GM10266 (cell line): ENCODE data around the gene FGD5.

Source experiments
- DNase-seq: peaks from one replicate; pipeline ENCODE4 v3.0.0; 2012; ENCODE audit errors: extremely low spot score
- TF ChIP-seq, protein P1 (sequence below): IDR thresholded peaks from 2 replicates; pipeline ENCODE4 v1.5.1; 2012; ENCODE audit warnings: mild to moderate bottlenecking, low read depth; ENCODE audit not compliant: control insufficient read depth, insufficient read depth; ENCODE audit errors: missing control alignments

The FGD5 gene

DNA sequence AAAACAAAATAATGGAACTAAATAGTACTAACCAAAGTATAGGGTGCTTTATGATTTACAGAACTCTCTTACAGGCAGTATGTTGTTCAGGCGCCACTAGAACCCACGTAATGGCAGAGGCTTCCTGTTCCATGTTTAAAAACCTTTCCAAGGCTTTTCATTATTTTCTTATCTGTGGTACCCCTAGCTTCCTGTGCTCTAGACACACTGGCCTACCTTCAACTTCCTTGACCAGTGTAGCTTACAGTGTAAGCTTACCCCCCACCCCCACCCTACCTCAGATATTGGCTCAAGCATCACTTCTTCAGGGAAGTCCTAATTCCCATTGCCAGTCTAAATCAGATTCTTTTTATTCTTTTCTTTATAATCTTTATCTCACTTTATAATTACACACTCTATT lies 131.5 kb downstream of the FGD5 start:
- TF ChIP-seq, protein P1, sequence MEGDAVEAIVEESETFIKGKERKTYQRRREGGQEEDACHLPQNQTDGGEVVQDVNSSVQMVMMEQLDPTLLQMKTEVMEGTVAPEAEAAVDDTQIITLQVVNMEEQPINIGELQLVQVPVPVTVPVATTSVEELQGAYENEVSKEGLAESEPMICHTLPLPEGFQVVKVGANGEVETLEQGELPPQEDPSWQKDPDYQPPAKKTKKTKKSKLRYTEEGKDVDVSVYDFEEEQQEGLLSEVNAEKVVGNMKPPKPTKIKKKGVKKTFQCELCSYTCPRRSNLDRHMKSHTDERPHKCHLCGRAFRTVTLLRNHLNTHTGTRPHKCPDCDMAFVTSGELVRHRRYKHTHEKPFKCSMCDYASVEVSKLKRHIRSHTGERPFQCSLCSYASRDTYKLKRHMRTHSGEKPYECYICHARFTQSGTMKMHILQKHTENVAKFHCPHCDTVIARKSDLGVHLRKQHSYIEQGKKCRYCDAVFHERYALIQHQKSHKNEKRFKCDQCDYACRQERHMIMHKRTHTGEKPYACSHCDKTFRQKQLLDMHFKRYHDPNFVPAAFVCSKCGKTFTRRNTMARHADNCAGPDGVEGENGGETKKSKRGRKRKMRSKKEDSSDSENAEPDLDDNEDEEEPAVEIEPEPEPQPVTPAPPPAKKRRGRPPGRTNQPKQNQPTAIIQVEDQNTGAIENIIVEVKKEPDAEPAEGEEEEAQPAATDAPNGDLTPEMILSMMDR: no peak
- DNase-seq: no peak

DNA sequence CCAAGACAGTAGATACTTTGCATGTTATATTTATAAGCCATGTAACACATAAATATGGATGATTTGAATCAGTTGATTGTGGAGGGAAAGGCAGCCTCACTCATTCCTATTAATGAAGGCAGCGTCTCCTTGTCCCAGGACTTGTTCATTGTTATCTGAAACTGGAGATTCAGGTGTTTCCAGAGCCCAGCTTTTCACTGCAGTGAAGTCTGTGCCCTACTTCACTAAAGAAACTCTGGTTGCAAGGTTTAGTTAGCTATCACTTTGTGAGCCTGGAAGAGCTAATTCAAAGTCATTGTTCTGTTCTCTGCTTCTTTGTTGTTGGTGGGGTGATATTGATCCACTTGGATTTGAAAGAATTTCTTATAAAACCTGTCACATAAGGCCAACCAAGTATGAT lies 138.4 kb downstream of the FGD5 start:
- TF ChIP-seq, protein P1: no peak
- DNase-seq: no peak

DNA sequence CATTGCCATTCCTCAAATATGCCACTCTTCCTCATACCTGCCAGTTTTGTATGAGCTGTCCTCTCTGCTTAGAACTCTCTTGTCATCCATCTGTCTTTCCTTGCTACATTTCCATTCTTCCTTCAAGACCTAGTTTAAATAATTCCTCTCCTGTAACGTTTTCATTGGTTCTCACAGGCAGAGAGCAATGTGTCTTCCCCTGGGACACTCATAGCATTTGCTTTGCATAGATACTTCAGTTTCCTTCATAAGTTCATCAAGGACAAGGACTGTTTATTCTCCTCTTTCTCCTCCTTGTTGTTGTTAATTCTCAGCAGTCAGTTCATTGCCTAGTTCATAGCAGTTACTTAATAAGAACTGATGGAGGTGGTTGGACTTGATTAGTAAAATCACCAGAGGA lies 139.2 kb downstream of the FGD5 start:
- DNase-seq: no peak
- TF ChIP-seq, protein P1: no peak

DNA sequence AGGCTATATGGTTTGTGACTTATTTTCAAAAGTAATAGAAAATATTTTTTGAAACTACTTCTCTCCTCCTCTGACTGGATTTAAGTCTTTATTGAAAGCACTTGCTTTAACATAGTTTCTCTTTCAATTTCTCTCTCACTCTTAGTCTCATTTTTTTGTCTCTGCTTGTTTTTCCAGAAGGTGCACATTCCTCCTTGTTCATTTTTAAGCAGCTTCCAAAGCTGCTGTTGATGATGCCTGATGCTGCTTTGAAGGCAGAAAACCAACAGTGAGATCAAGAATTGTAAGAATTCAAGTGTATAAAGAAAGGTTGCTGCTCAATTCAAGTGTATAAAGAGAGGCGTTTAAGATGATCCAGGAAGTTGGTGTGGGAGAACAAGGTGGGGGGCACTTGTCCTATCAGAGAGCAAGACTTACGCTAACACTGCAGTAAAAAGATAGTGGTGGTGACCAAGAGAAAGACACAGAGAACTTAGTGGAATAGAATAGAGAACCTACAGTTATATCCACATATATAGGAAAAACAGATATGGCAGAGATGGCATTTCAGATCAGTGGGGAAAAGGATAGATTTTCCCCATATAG lies 140.7 kb downstream of the FGD5 start:
- TF ChIP-seq, protein P1: no peak
- peak; percentile 19 for DNase-seq

DNA sequence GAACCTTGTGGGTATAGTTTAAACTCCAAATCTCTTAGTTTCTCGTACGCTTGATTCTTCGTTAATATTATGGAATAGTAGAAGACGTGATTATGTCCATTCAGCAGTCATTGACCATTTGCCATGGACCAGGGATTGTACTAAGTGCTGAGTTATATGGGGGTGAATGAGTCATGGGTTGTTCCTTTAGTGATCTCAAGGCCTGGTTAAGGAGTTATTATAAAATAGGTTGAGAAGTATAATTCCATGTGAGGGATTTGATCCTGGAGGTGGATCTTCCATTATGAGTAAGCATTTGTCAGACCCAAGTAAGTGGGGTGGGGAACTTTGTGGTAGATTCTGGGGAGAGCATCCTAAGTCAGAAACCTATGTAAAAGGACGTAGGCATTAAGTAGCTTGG lies 144.0 kb downstream of the FGD5 start:
- TF ChIP-seq, protein P1: no peak
- DNase-seq: no peak

DNA sequence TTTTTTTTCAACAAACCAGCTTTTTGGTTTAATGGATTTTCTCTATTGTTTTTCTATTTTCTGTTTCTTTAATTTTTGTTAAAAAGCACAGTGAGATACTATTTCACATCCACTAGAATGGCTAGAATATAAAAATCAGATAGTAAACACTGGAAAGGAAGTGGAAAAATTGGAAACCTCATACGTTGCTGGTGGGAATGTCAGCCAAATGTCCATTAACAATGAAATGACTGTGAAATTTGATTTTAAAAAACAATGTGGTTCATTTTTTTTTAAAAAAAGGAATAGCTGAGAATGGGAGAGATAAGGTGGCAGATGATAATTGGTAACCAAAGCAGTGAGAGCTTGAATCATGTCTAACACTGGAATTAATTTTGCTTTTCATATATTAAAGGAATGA lies 148.5 kb downstream of the FGD5 start:
- TF ChIP-seq, protein P1: no peak
- DNase-seq: no peak

DNA sequence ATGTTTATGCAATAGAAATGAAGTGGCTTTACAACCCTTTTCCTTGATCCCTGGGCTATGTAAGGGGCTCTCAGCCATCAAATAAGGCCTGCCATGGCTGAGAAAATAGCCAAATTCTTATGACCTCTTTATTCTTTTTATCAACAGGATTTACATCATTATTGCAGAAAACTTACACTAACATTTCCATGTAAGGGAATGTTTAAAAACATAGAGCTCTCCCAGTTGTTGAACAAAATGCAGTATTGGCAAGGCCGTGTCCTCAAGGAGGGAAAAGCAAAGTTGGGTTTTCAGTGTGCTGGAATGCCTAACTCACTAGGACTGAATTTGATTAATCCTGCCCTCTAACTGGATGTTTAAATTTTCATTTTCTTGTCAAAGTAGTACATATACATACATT lies 150.9 kb downstream of the FGD5 start:
- TF ChIP-seq, protein P1: no peak
- no peak for DNase-seq
